ENCODE data around the gene SRSF11. TPM values are rescaled to one million over a fixed set of nuclear protein-coding genes. Genes with fewer than 3 reads are reported as not detected.

SRSF11 gene
- total and polyA plus RNA-seq, 2 donors from 2014 or later = 58.9 to 135 TPM

DNA sequence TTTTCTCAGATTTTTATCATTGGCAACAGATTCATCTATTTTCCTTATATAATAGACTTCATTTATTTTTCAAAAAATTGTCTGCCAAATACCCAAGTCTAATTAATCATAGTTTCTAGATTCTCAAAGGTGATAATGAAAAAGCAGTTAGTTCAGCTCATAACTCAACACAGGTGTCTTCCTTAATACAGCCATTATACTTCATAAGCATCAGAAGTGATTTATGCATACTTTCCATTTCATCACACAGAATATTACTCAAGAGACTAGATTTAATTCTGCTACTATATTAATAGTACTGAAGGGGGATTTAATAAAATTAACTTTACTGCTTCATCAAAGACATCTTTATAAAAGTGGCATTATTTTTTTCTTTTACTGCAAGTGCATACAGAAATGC, 18.8 kb downstream of the SRSF11 start:
- no peak overlapping the region for H3K27ac ChIP-seq (ENCODE audit: low read depth in 2 of 2, low read length in 2 of 2)
- intact Hi-C loops (cut with DNase I) = no loop called here
- no peak overlapping the region for H3K4me3 ChIP-seq (ENCODE audit: low read length in 3 of 3)
- DNase-seq (no peak), FAIRE-seq (no peak)
- H3K9ac ChIP-seq (ENCODE audit: low read length in 3 of 3) = no peak overlapping the region
- TF ChIP-seq, protein P1, sequence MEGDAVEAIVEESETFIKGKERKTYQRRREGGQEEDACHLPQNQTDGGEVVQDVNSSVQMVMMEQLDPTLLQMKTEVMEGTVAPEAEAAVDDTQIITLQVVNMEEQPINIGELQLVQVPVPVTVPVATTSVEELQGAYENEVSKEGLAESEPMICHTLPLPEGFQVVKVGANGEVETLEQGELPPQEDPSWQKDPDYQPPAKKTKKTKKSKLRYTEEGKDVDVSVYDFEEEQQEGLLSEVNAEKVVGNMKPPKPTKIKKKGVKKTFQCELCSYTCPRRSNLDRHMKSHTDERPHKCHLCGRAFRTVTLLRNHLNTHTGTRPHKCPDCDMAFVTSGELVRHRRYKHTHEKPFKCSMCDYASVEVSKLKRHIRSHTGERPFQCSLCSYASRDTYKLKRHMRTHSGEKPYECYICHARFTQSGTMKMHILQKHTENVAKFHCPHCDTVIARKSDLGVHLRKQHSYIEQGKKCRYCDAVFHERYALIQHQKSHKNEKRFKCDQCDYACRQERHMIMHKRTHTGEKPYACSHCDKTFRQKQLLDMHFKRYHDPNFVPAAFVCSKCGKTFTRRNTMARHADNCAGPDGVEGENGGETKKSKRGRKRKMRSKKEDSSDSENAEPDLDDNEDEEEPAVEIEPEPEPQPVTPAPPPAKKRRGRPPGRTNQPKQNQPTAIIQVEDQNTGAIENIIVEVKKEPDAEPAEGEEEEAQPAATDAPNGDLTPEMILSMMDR (IDR thresholded peaks at IDR 0.05; ENCODE audit: borderline replicate concordance, extremely low read depth, insufficient read depth) = no peak
- no peaks in the 10 kb centered on the region for H3K4me1 ChIP-seq (ENCODE audit: control insufficient read depth in 2 of 3, insufficient read depth in 2 of 3, low read depth in 1 of 3, low read length in 3 of 3)
- peaks cover 19 to 72% (median 38%) of the 10 kb centered on the region in 3 donors for H3K36me3 ChIP-seq (ENCODE audit: control insufficient read depth in 2 of 3, insufficient read depth in 3 of 3, low read length in 3 of 3)
- no peaks in the 10 kb centered on the region for H3K27me3 ChIP-seq (ENCODE audit: control insufficient read depth, insufficient read depth, low read length)
- H3K9me3 ChIP-seq (ENCODE audit: control insufficient read depth in 2 of 3, insufficient read depth in 1 of 3, low read length in 3 of 3) = no peaks in the 10 kb centered on the region

- FAIRE-seq (no peak), DNase-seq (no peak)
- H3K4me1 ChIP-seq (ENCODE audit: control insufficient read depth in 2 of 3, insufficient read depth in 2 of 3, low read depth in 1 of 3, low read length in 3 of 3) = peaks cover 0 to 4% (median 0%) of the 10 kb centered on the region in 3 donors
- no peak overlapping the region for H3K9ac ChIP-seq (ENCODE audit: low read length in 3 of 3)
- no peaks in the 10 kb centered on the region for H3K9me3 ChIP-seq (ENCODE audit: control insufficient read depth in 2 of 3, insufficient read depth in 1 of 3, low read length in 3 of 3)
- H3K27me3 ChIP-seq (ENCODE audit: control insufficient read depth, insufficient read depth, low read length) = no peaks in the 10 kb centered on the region
- no peak overlapping the region for H3K27ac ChIP-seq (ENCODE audit: low read depth in 2 of 2, low read length in 2 of 2)
- peaks cover 20 to 94% (median 37%) of the 10 kb centered on the region in 3 donors for H3K36me3 ChIP-seq (ENCODE audit: control insufficient read depth in 2 of 3, insufficient read depth in 3 of 3, low read length in 3 of 3)
- H3K4me3 ChIP-seq (ENCODE audit: low read length in 3 of 3) = no peak overlapping the region
- intact Hi-C loops (cut with DNase I) = no loop called here
- TF ChIP-seq, protein P1 (IDR thresholded peaks at IDR 0.05; ENCODE audit: borderline replicate concordance, extremely low read depth, insufficient read depth) = no peak
These were observed 25.9 kb downstream of the SRSF11 start for GRCh38 chr1:70247122-70247521.

DNA sequence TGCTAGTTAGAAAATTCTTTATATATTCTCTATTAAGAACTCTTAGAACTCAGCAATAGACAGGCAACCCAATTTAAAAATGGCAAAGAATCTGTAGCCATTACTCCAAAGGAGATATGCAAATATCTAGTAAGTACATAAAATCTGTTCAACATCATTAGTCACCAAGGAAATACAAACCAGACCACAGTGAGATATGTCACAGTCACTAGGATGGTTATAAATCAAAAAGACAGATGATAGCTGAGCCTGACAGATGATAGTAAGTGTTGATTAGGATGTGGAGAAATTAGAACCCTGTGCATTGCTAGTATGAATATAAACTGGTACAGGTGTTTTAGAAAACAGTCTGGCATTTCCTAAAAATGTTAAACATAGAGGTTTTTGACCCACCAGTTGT, 26.6 kb downstream of the SRSF11 start:
- TF ChIP-seq, protein P1 (IDR thresholded peaks at IDR 0.05; ENCODE audit: borderline replicate concordance, extremely low read depth, insufficient read depth) = no peak
- H3K9me3 ChIP-seq (ENCODE audit: control insufficient read depth in 2 of 3, insufficient read depth in 1 of 3, low read length in 3 of 3) = no peaks in the 10 kb centered on the region
- H3K9ac ChIP-seq (ENCODE audit: low read length in 3 of 3) = no peak overlapping the region
- H3K27me3 ChIP-seq (ENCODE audit: control insufficient read depth, insufficient read depth, low read length) = no peaks in the 10 kb centered on the region
- FAIRE-seq = no peak
- H3K4me1 ChIP-seq (ENCODE audit: control insufficient read depth in 2 of 3, insufficient read depth in 2 of 3, low read depth in 1 of 3, low read length in 3 of 3) = peaks cover 0 to 4% (median 0%) of the 10 kb centered on the region in 3 donors
- H3K27ac ChIP-seq (ENCODE audit: low read depth in 2 of 2, low read length in 2 of 2) = no peak overlapping the region
- H3K4me3 ChIP-seq (ENCODE audit: low read length in 3 of 3) = no peak overlapping the region
- intact Hi-C loops (cut with DNase I) = no loop called here
- no peak for DNase-seq
- peaks cover 20 to 89% (median 34%) of the 10 kb centered on the region in 3 donors for H3K36me3 ChIP-seq (ENCODE audit: control insufficient read depth in 2 of 3, insufficient read depth in 3 of 3, low read length in 3 of 3)

- Histone ChIP-seq H3K27ac (ENCODE audit: low read depth in 2 of 2, low read length in 2 of 2) (no peak overlapping the region), H3K27me3 (ENCODE audit: control insufficient read depth, insufficient read depth, low read length) (no peaks in the 10 kb centered on the region), H3K9ac (ENCODE audit: low read length in 3 of 3) (no peak overlapping the region), H3K36me3 (ENCODE audit: control insufficient read depth in 2 of 3, insufficient read depth in 3 of 3, low read length in 3 of 3) (peaks cover 16 to 80% (median 30%) of the 10 kb centered on the region in 3 donors), H3K9me3 (ENCODE audit: control insufficient read depth in 2 of 3, insufficient read depth in 1 of 3, low read length in 3 of 3) (no peaks in the 10 kb centered on the region), H3K4me3 (ENCODE audit: low read length in 3 of 3) (no peak overlapping the region), H3K4me1 (ENCODE audit: control insufficient read depth in 2 of 3, insufficient read depth in 2 of 3, low read depth in 1 of 3, low read length in 3 of 3) (peaks cover 0 to 4% (median 0%) of the 10 kb centered on the region in 3 donors)
- TF ChIP-seq, protein P1 (IDR thresholded peaks at IDR 0.05; ENCODE audit: borderline replicate concordance, extremely low read depth, insufficient read depth) = no peak
- FAIRE-seq (peak; percentile 60), DNase-seq (no peak)
- intact Hi-C loops (cut with DNase I) = no loop called here
These were observed 27.5 kb downstream of the SRSF11 start for GRCh38 chr1:70248729-70249128.

All from kidney (tissue), 14 donors.